Caco-2 (cell line): ENCODE data around the gene C8A. TPM values are rescaled to one million over a fixed set of nuclear protein-coding genes. Genes with fewer than 3 reads are reported as not detected.

Experiments used
- BruUV-seq: library from RNA; stranded (reverse); fragments of 400-500 nt; replicated peaks from 2 replicates; lab custom pipeline; 2021; lab: Mats Ljungman, UMichigan
- CTCF ChIA-PET: fragments of 300-600 bp; sonication (Branson Sonifier 250); formaldehyde crosslinking; loops from one replicate; lab custom pipeline; 2022; ENCODE audit warnings: antibody characterized with exemption; lab: Charles Lee
- POLR2A ChIA-PET: fragments of 300-600 bp; sonication (Branson Sonifier 250); formaldehyde crosslinking; loops from one replicate; lab custom pipeline; 2022; ENCODE audit warnings: antibody characterized with exemption; lab: Charles Lee
- DNase-seq, 2 experiments: peaks; one replicate each; pipeline versions ENCODE4 v3.0.0 to v3.0.0-alpha.2; 2020 to 2022
- H3K27me3 ChIP-seq: replicated peaks from 2 replicates; pipeline ENCODE4 v1.6.0; 2011; ENCODE audit warnings: low read length; ENCODE audit not compliant: control insufficient read depth, insufficient read depth
- H3K36me3 ChIP-seq: 2 replicates; pipeline ENCODE4 v1.5.1; 2011; ENCODE audit warnings: low read length; ENCODE audit not compliant: control insufficient read depth, insufficient read depth
- H3K4me1 ChIP-seq: fragments of 250-450 bp; sonication (Bioruptor Pico); 2 replicates; pipeline ENCODE4 v1.5.1; 2020; ENCODE audit warnings: mild to moderate bottlenecking
- H3K4me3 ChIP-seq: 2 replicates; pipeline ENCODE4 v1.5.1; 2011; ENCODE audit warnings: low read depth, mild to moderate bottlenecking, control low read depth, low read length
- H3K9me3 ChIP-seq: fragments of 250-450 bp; sonication (Bioruptor Pico); 2 replicates; pipeline ENCODE4 v1.5.1; 2020; ENCODE audit warnings: mild to moderate bottlenecking, moderate library complexity
- H3K27ac Mint-ChIP-seq: one replicate; pipeline ENCODE4 v1.8.0; 2022; ENCODE audit warnings: mixed read lengths; ENCODE audit not compliant: unreplicated experiment
- H3K27me3 Mint-ChIP-seq: one replicate; pipeline ENCODE4 v1.8.0; 2022; ENCODE audit warnings: mixed read lengths; ENCODE audit not compliant: insufficient read depth, unreplicated experiment
- H3K36me3 Mint-ChIP-seq: one replicate; pipeline ENCODE4 v1.8.0; 2022; ENCODE audit warnings: mild to moderate bottlenecking, mixed read lengths; ENCODE audit not compliant: insufficient read depth, unreplicated experiment
- H3K4me1 Mint-ChIP-seq: one replicate; pipeline ENCODE4 v1.8.0; 2022; ENCODE audit warnings: low read depth, mixed read lengths; ENCODE audit not compliant: unreplicated experiment
- H3K4me3 Mint-ChIP-seq: one replicate; pipeline ENCODE4 v1.8.0; 2022; ENCODE audit warnings: mild to moderate bottlenecking, moderate library complexity, mixed read lengths; ENCODE audit not compliant: unreplicated experiment
- H3K9me3 Mint-ChIP-seq: one replicate; pipeline ENCODE4 v1.8.0; 2022; ENCODE audit warnings: mixed read lengths; ENCODE audit not compliant: unreplicated experiment
- CTCF ChIP-seq, 2 experiments: fragments of 200-600 bp in 1 of 2; IDR thresholded peaks; 1 replicate in 1 of 2; 2 replicates in 1 of 2; pipeline versions ENCODE4 v1.5.1 to v1.8.0; 2011 to 2022; ENCODE audit warnings: antibody characterized with exemption in 1 of 2, control low read depth in 1 of 2, inconsistent platforms in 1 of 2, low read depth in 1 of 2, low read length in 1 of 2, mild to moderate bottlenecking in 1 of 2, moderate library complexity in 1 of 2; ENCODE audit not compliant: insufficient read depth in 1 of 2, severe bottlenecking in 1 of 2, unreplicated experiment in 1 of 2
- intact Hi-C: fragments of 100-400 bp; cut with micrococcal nuclease; formaldehyde crosslinking; loops from one replicate; pipeline ENCODE4 v1.10.0; 2022; ENCODE audit not compliant: unreplicated experiment
- total RNA-seq: library from RNA; stranded (reverse); gene quantifications from 2 replicates; pipeline ENCODE4 v1.2.3, GENCODE V29; 2022

The C8A gene
- total RNA-seq, 1 experiment from 2014 or later = not detected

GRCh38 chr1:56863265-56863992 lies 8.8 kb downstream of the C8A start:
- H3K4me3 ChIP-seq = no peak overlapping the region
- no peaks in the 10 kb centered on the region for H3K36me3 ChIP-seq
- no peaks in the 10 kb centered on the region for H3K27me3 Mint-ChIP-seq
- ChIA-PET CTCF (no interaction called here), POLR2A (no interaction called here)
- no peaks in the 10 kb centered on the region for H3K4me1 Mint-ChIP-seq
- no peaks in the 10 kb centered on the region for H3K4me1 ChIP-seq
- no TSS peak for BruUV-seq
- no peak overlapping the region for H3K27ac Mint-ChIP-seq
- no peaks in the 10 kb centered on the region for H3K36me3 Mint-ChIP-seq
- no peaks in the 10 kb centered on the region for H3K9me3 ChIP-seq
- H3K9me3 Mint-ChIP-seq = peaks cover 10% of the 10 kb centered on the region
- intact Hi-C loops = no loop called here
- TF ChIP-seq CTCF (IDR thresholded peaks at IDR 0.05; ENCODE audit: insufficient read depth in 1 of 2, low read depth in 1 of 2, low read length in 1 of 2, severe bottlenecking in 1 of 2, unreplicated experiment in 1 of 2) = no peak
- DNase-seq = no peak
- no peak overlapping the region for H3K4me3 Mint-ChIP-seq
- no peaks in the 10 kb centered on the region for H3K27me3 ChIP-seq

GRCh38 chr1:56864430-56864829 lies 9.8 kb downstream of the C8A start:
- peaks cover 10% of the 10 kb centered on the region for H3K9me3 Mint-ChIP-seq
- no peak overlapping the region for H3K27ac Mint-ChIP-seq
- POLR2A ChIA-PET = no interaction called here
- CTCF ChIA-PET = no interaction called here
- Histone ChIP-seq H3K4me1 (no peaks in the 10 kb centered on the region), H3K36me3 (no peaks in the 10 kb centered on the region), H3K27me3 (no peaks in the 10 kb centered on the region), H3K9me3 (no peaks in the 10 kb centered on the region), H3K4me3 (no peak overlapping the region)
- BruUV-seq = no TSS peak
- intact Hi-C loops = no loop called here
- TF ChIP-seq CTCF (IDR thresholded peaks at IDR 0.05; ENCODE audit: insufficient read depth in 1 of 2, low read depth in 1 of 2, low read length in 1 of 2, severe bottlenecking in 1 of 2, unreplicated experiment in 1 of 2) = no peak
- H3K4me3 Mint-ChIP-seq = no peak overlapping the region
- no peaks in the 10 kb centered on the region for H3K27me3 Mint-ChIP-seq
- no peaks in the 10 kb centered on the region for H3K4me1 Mint-ChIP-seq
- no peaks in the 10 kb centered on the region for H3K36me3 Mint-ChIP-seq
- DNase-seq = no peak

- Histone ChIP-seq H3K36me3 (no peaks in the 10 kb centered on the region), H3K4me3 (no peak overlapping the region), H3K9me3 (no peaks in the 10 kb centered on the region), H3K27me3 (no peaks in the 10 kb centered on the region), H3K4me1 (no peaks in the 10 kb centered on the region)
- TF ChIP-seq CTCF (IDR thresholded peaks at IDR 0.05; ENCODE audit: insufficient read depth in 1 of 2, low read depth in 1 of 2, low read length in 1 of 2, severe bottlenecking in 1 of 2, unreplicated experiment in 1 of 2) = no peak
- H3K27ac Mint-ChIP-seq = no peak overlapping the region
- no peaks in the 10 kb centered on the region for H3K27me3 Mint-ChIP-seq
- ChIA-PET CTCF (no interaction called here), POLR2A (no interaction called here)
- BruUV-seq = no TSS peak
- intact Hi-C loops = no loop called here
- no peaks in the 10 kb centered on the region for H3K9me3 Mint-ChIP-seq
- no peaks in the 10 kb centered on the region for H3K4me1 Mint-ChIP-seq
- H3K36me3 Mint-ChIP-seq = no peaks in the 10 kb centered on the region
- H3K4me3 Mint-ChIP-seq = no peak overlapping the region
- DNase-seq = no peak
These were observed 12.1 kb downstream of the C8A start for GRCh38 chr1:56866656-56867055.
